Type B pancreatic cell (in vitro differentiated cells): Measurements from ENCODE around the gene LARGE1. TPM values are rescaled to one million over a fixed set of nuclear protein-coding genes. Genes with fewer than 3 reads are reported as not detected.
A peak's percentile ranks its signal among the peaks of the same experiment; 100 is the strongest.

Experiments
- DNase-seq: peaks from one replicate; pipeline ENCODE4 v3.0.0; 2021; ENCODE audit warnings: mixed read lengths; ENCODE audit not compliant: unreplicated experiment; ENCODE audit errors: extremely low spot score
- H3K27ac Mint-ChIP-seq: 2 replicates; pipeline ENCODE4 v1.8.0; 2021; ENCODE audit warnings: mild to moderate bottlenecking, mixed read lengths
- H3K27me3 Mint-ChIP-seq: 2 replicates; pipeline ENCODE4 v1.8.0; 2021; ENCODE audit warnings: mixed read lengths
- H3K36me3 Mint-ChIP-seq: 2 replicates; pipeline ENCODE4 v1.8.0; 2021; ENCODE audit warnings: mixed read lengths
- H3K4me1 Mint-ChIP-seq: one replicate; pipeline ENCODE4 v1.8.0; 2021; ENCODE audit warnings: mixed read lengths; ENCODE audit not compliant: unreplicated experiment
- H3K4me3 Mint-ChIP-seq: 2 replicates; pipeline ENCODE4 v1.8.0; 2021; ENCODE audit warnings: mild to moderate bottlenecking, mixed read lengths
- H3K9me3 Mint-ChIP-seq: 2 replicates; pipeline ENCODE4 v1.8.0; 2021; ENCODE audit warnings: mixed read lengths
- CTCF ChIP-seq: fragments of 200-600 bp; sonication (generic); conservative IDR thresholded peaks from 2 replicates; pipeline ENCODE4 v1.5.0; 2021; ENCODE audit warnings: antibody characterized with exemption, mild to moderate bottlenecking
- total RNA-seq: library from RNA; stranded (reverse); gene quantifications from 2 replicates; pipeline ENCODE4 v1.2.1, GENCODE V29; 2021; ENCODE audit warnings: low replicate concordance

LARGE1 gene
- total RNA-seq, 1 donor from 2014 or later = 96.6 TPM

- H3K9me3 Mint-ChIP-seq = no peaks in the 10 kb centered on the region
- peaks cover 17% of the 10 kb centered on the region for H3K36me3 Mint-ChIP-seq
- H3K4me3 Mint-ChIP-seq = peak overlapping the region; percentile 13
- no peak for TF ChIP-seq CTCF
- H3K4me1 Mint-ChIP-seq = peaks cover 44% of the 10 kb centered on the region
- H3K27ac Mint-ChIP-seq = peak overlapping the region; percentile 29
- no peak for DNase-seq
- H3K27me3 Mint-ChIP-seq = no peaks in the 10 kb centered on the region
Measured at GRCh38 chr22:33328789-33329296, 591.4 kb downstream of the LARGE1 start.

- DNase-seq = no peak
- no peak for TF ChIP-seq CTCF
- no peak overlapping the region for H3K27ac Mint-ChIP-seq
- H3K27me3 Mint-ChIP-seq = no peaks in the 10 kb centered on the region
- peaks cover 14% of the 10 kb centered on the region for H3K36me3 Mint-ChIP-seq
- H3K4me1 Mint-ChIP-seq = peaks cover 40% of the 10 kb centered on the region
- no peak overlapping the region for H3K4me3 Mint-ChIP-seq
- no peaks in the 10 kb centered on the region for H3K9me3 Mint-ChIP-seq
Measured at GRCh38 chr22:33327348-33327860, 592.9 kb downstream of the LARGE1 start.

- no peak for TF ChIP-seq CTCF
- no peaks in the 10 kb centered on the region for H3K27me3 Mint-ChIP-seq
- H3K4me3 Mint-ChIP-seq = no peak overlapping the region
- H3K9me3 Mint-ChIP-seq = no peaks in the 10 kb centered on the region
- DNase-seq = no peak
- peaks cover 7% of the 10 kb centered on the region for H3K36me3 Mint-ChIP-seq
- H3K27ac Mint-ChIP-seq = no peak overlapping the region
- H3K4me1 Mint-ChIP-seq = peaks cover 33% of the 10 kb centered on the region
Measured at GRCh38 chr22:33326540-33327295, 593.6 kb downstream of the LARGE1 start.

GRCh38 chr22:33325232-33326004 lies 594.9 kb downstream of the LARGE1 start:
- Mint-ChIP-seq H3K4me1 (peaks cover 33% of the 10 kb centered on the region), H3K4me3 (peak overlapping the region; percentile 36), H3K27ac (peak overlapping the region; percentile 81), H3K9me3 (no peaks in the 10 kb centered on the region), H3K36me3 (peaks cover 10% of the 10 kb centered on the region), H3K27me3 (no peaks in the 10 kb centered on the region)
- TF ChIP-seq CTCF = no peak
- DNase-seq = no peak

- TF ChIP-seq CTCF = no peak
- DNase-seq = no peak
- Mint-ChIP-seq H3K4me1 (peaks cover 35% of the 10 kb centered on the region), H3K4me3 (no peak overlapping the region), H3K27ac (peak overlapping the region; percentile 81), H3K27me3 (no peaks in the 10 kb centered on the region), H3K36me3 (peaks cover 10% of the 10 kb centered on the region), H3K9me3 (no peaks in the 10 kb centered on the region)
Measured at GRCh38 chr22:33324228-33324627, 596.0 kb downstream of the LARGE1 start.
